ENCODE data around the gene SLC7A7. TPM values are rescaled to one million over a fixed set of nuclear protein-coding genes. Genes with fewer than 3 reads are reported as not detected.
A peak's percentile ranks its signal among the peaks of the same experiment; 100 is the strongest.

SLC7A7 gene
- total and polyA plus RNA-seq, 2 of the 13 experiments (the other 11 are each of a cell fraction or from before 2014, with no cell fraction given): 0.13 to 0.63 TPM

DNA sequence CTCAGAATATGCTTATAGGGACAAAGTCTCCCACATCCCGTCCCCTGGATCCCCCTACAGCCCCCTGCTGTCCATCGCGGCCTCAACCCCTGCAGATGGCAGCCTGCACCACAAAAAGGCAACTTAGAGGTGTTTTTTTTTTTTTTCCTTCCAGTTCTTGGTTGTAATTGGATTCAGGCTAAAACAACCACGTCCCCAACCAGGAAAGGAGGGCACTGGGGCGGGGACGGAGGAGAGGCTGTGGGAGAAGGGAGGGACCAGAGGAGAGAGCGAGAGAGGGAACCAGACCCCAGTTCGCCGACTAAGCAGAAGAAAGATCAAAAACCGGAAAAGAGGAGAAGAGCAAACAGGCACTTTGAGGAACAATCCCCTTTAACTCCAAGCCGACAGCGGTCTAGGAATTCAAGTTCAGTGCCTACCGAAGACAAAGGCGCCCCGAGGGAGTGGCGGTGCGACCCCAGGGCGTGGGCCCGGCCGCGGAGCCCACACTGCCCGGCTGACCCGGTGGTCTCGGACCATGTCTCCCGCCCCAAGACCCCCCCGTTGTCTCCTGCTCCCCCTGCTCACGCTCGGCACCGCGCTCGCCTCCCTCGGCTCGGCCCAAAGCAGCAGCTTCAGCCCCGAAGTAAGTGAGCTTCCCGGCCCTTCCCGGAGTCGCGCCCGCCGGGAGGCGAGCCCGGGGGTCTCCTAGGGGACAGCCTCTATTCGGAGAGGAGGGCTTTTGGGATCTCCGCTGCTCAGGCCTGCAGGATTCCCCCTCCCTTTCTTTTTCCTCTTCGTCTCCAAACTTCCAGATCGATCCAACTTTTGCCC is 21.3 kb upstream of the SLC7A7 start, which contains the start of gene MMP14 (continued):
- TF ChIP-seq, protein P1, sequence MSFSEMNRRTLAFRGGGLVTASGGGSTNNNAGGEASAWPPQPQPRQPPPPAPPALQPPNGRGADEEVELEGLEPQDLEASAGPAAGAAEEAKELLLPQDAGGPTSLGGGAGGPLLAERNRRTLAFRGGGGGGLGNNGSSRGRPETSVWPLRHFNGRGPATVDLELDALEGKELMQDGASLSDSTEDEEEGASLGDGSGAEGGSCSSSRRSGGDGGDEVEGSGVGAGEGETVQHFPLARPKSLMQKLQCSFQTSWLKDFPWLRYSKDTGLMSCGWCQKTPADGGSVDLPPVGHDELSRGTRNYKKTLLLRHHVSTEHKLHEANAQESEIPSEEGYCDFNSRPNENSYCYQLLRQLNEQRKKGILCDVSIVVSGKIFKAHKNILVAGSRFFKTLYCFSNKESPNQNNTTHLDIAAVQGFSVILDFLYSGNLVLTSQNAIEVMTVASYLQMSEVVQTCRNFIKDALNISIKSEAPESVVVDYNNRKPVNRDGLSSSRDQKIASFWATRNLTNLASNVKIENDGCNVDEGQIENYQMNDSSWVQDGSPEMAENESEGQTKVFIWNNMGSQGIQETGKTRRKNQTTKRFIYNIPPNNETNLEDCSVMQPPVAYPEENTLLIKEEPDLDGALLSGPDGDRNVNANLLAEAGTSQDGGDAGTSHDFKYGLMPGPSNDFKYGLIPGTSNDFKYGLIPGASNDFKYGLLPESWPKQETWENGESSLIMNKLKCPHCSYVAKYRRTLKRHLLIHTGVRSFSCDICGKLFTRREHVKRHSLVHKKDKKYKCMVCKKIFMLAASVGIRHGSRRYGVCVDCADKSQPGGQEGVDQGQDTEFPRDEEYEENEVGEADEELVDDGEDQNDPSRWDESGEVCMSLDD (CRISPR knock-in tag; IDR thresholded peaks at IDR 0.05; ENCODE audit: borderline replicate concordance): no peak
- TF ChIP-seq THYN1 (CRISPR knock-in tag; IDR thresholded peaks at IDR 0.05; ENCODE audit: borderline replicate concordance, low read depth): 0 out of 2 replicates have a peak, but pooled peaks have one; percentile 19
- TF ChIP-seq SKI (IDR thresholded peaks at IDR 0.05; ENCODE audit: partially characterized antibody): no peak
- TF ChIP-seq EZH2 (conservative IDR thresholded peaks at IDR 0.05; ENCODE audit: low read depth, low read length): no peak
- TF ChIP-seq REXO4 (CRISPR knock-in tag; IDR thresholded peaks at IDR 0.05; ENCODE audit: borderline replicate concordance): no peak
- TF ChIP-seq ARNTL (CRISPR knock-in tag; IDR thresholded peaks at IDR 0.05): no peak
- TF ChIP-seq TRIM22 (IDR thresholded peaks at IDR 0.05): no peak
- TF ChIP-seq ETV6 (CRISPR knock-in tag; conservative IDR thresholded peaks at IDR 0.05): no peak
- TF ChIP-seq ZNF264 (CRISPR knock-in tag; IDR thresholded peaks at IDR 0.05): no peak
- peak; percentile 73; the same call in 1 of the 2 replicates for TF ChIP-seq CAMTA2 (CRISPR knock-in tag; IDR thresholded peaks at IDR 0.05; ENCODE audit: borderline replicate concordance)
- TF ChIP-seq, protein P2, sequence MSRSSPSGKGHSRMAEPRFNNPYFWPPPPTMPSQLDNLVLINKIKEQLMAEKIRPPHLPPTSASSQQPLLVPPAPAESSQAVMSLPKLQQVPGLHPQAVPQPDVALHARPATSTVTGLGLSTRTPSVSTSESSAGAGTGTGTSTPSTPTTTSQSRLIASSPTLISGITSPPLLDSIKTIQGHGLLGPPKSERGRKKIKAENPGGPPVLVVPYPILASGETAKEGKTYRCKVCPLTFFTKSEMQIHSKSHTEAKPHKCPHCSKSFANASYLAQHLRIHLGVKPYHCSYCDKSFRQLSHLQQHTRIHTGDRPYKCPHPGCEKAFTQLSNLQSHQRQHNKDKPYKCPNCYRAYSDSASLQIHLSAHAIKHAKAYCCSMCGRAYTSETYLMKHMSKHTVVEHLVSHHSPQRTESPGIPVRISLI (CRISPR knock-in tag; IDR thresholded peaks at IDR 0.05; ENCODE audit: borderline replicate concordance): peak; percentile 72; the same call in 1 of the 2 replicates
- TF ChIP-seq, protein P3, sequence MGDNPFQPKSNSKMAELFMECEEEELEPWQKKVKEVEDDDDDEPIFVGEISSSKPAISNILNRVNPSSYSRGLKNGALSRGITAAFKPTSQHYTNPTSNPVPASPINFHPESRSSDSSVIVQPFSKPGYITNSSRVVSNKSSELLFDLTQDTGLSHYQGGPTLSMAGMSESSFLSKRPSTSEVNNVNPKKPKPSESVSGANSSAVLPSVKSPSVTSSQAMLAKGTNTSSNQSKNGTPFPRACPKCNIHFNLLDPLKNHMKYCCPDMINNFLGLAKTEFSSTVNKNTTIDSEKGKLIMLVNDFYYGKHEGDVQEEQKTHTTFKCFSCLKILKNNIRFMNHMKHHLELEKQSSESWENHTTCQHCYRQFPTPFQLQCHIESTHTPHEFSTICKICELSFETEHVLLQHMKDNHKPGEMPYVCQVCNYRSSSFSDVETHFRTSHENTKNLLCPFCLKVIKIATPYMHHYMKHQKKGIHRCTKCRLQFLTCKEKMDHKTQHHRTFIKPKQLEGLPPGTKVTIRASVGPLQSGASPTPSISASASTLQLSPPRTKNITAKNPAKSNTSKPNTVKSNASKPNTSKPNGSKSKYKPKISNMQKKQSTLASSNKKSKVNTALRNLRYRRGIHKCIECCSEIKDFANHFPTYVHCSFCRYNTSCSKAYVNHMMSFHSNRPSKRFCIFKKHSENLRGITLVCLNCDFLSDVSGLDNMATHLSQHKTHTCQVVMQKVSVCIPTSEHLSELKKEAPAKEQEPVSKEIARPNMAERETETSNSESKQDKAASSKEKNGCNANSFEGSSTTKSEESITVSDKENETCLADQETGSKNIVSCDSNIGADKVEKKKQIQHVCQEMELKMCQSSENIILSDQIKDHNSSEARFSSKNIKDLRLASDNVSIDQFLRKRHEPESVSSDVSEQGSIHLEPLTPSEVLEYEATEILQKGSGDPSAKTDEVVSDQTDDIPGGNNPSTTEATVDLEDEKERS (CRISPR knock-in tag; IDR thresholded peaks at IDR 0.05): peak; percentile 85
- no peak for TF ChIP-seq ZFX (CRISPR knock-in tag; IDR thresholded peaks at IDR 0.05; ENCODE audit: low read depth)
- TF ChIP-seq GLMP (CRISPR knock-in tag; IDR thresholded peaks at IDR 0.05; ENCODE audit: borderline replicate concordance): no peak
- no peak for TF ChIP-seq KMT2A (CRISPR knock-in tag; IDR thresholded peaks at IDR 0.05)
- no peak for TF ChIP-seq ZNF569 (CRISPR knock-in tag; IDR thresholded peaks at IDR 0.05; ENCODE audit: borderline replicate concordance)
- TF ChIP-seq STAG1 (CRISPR knock-in tag; IDR thresholded peaks at IDR 0.05): no peak; the same call in 1 of the 2 replicates
- no peak for TF ChIP-seq MIER3 (CRISPR knock-in tag; IDR thresholded peaks at IDR 0.05; ENCODE audit: borderline replicate concordance)

All from HepG2 (cell line).